Dermis blood vessel endothelial cell (primary cell): ENCODE results near the gene ALDH1B1. TPM values are rescaled to one million over a fixed set of nuclear protein-coding genes. Genes with fewer than 3 reads are reported as not detected.

Source experiments
- DNase-seq: peaks from one replicate; pipeline ENCODE4 v3.0.0; 2010
- total RNA-seq: library from RNA; depleted of rRNA; stranded (reverse); fragments of >200 nt; gene quantifications from 2 replicates; pipeline ENCODE4 v1.2.3, GENCODE V29; 2014

Gene ALDH1B1
- total RNA-seq, 1 donor from 2014 or later = 12.1 TPM

- DNase-seq = peak; percentile 43
Measured at GRCh38 chr9:38417003-38417945, 24.8 kb downstream of the ALDH1B1 start.

DNA sequence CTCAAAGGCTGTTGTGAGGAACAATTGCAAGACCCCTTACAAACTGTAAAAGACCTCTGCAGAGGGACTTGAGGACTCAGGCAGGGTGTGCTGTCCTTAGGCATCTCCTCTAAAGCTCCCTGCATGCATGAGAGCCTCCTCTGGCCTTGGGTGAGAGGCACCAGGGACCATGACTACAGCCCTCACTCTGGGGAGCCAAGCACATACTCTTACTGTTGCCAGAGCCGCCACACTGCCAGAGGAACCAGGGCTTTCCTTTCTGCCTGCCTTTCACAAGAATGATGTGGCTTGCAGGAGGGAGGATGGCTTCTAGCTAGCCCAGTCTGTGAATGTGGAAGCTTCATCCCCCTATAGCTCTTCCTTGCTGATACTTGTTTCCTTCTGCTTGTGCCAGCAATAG, 25.9 kb downstream of the ALDH1B1 start:
- DNase-seq = no peak

GRCh38 chr9:38419181-38419580, 26.7 kb downstream of the ALDH1B1 start:
- DNase-seq = no peak

GRCh38 chr9:38421498-38422211, 29.2 kb downstream of the ALDH1B1 start:
- no peak for DNase-seq

DNA sequence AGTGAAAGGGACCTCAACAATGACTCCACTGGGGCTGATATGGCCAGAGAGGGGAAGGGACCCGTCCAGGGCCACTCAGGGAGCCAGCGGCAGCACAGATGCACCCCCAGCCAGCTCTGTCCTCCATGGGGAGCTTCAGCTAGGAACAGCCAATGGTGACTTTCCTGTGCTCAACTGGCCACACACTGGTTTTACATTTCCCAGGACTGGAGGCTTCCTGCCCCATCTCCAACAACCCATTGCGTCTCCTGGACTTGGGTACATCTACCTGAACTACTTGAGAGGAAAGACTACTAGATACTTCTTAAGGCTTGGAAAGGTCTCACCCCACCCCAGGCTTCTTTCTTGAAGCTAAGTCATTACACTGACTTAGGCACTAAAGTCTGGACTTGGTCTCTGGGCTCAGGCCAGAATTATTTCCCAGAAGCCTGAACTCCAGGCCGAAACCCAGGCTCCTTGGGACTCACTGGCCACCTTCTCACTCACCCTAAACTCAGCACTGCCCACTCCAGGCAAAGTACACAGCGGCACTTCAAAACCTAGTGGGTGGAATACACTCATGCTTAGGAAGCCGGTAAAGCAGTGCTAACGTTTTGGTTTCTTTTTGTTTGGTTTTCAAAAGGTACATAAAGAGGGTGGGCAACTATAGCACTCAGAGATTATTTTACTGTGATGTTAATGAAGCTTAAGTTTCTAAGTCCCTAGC, 30.2 kb downstream of the ALDH1B1 start:
- no peak for DNase-seq

GRCh38 chr9:38423273-38423972, 30.9 kb downstream of the ALDH1B1 start:
- DNase-seq = no peak

DNA sequence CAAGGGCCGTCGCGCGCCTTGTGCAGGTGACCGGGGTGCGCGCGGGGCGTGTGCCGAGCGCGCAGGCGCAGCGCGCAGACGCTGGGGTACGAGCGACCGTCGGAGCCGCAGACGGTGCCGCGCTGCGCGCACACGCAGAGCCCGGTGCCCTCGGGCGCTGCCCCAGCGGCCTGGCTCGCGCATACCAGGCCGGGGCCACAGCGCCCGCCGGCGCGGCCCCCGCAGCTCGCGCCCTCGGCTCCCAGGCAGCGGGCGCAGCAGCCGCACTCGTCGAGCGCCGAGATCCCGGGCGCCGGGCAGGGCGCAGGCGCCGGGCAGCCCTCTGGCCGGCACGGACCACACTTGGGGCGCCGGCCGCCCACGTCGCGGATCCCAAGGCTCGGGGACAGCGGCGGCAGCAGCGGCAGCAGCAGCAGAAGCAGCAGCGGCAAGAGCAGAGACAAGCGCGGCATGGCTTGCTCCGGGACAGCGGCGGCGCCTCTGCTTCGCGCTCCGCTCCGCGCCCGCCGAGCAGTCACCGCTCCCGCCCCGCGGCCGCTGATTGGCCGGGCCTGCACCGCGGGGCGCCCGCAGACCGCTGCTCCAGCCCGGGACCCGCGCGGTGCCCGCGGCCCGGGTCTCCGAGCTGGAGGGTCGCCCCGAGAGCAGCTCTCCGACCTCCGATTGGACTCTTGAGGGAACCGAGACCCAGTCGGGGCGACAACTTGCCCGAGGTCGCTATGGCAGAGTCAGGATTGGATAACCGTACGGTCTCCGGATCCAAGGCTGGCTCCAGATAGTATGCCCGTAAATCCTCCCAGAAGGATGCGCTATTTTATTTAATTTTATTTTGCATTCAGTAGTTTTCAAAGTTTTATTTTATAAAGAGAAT, 31.7 kb downstream of the ALDH1B1 start, which contains the start of gene IGFBPL1:
IGFBPL1 (minus strand) TSS at position 482 of the 871 bp plus-strand sequence; CDS start at position 452, 30 bp downstream.
- peak; percentile 33 for DNase-seq

DNA sequence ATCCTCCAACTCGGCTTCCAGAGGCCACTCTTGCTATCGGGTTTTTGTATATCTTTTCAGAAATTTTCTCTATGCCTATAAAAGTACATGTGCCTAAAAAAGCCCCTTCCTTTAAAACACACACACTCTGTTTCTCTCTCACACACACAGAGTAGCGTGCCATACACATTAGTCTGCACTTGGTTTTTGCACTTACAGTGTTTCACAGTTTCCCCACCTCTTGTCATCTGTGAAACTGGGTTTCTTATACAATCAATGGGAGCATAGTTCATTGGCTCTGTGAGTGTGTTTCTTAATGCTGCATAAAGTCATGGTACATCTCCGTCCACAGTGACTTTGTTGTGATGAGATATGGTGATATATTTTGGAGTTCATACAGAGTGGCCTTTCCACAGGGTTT, 32.4 kb downstream of the ALDH1B1 start:
- no peak for DNase-seq

- no peak for DNase-seq
Measured at GRCh38 chr9:38428062-38428461, 35.6 kb downstream of the ALDH1B1 start.

GRCh38 chr9:38431116-38431515, 38.6 kb downstream of the ALDH1B1 start:
- DNase-seq = no peak

- peak; percentile 70 for DNase-seq
Measured at GRCh38 chr9:38432922-38433510, 40.5 kb downstream of the ALDH1B1 start.

DNA sequence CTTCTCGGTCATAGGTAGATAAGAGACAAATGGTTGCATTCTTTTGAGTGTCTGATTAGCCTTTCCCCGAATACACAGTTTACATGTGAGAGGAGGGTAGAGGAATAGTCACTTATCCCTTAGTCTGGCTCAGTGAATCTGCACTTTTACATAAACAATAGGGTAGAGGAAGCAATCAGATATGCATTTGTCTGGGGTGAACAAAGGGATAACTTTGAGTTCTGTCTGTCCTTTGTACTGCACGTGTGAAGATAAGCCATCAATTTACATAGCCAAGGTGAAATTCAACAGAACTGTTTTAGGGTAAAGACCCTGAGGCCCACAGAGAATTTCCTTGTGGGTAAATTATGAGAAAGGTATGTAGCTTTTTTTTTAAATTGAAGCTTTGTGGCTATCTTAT, 41.9 kb downstream of the ALDH1B1 start:
- DNase-seq = no peak

- no peak for DNase-seq
Measured at GRCh38 chr9:38434853-38435252, 42.4 kb downstream of the ALDH1B1 start.

GRCh38 chr9:38435521-38435920, 43.0 kb downstream of the ALDH1B1 start:
- no peak for DNase-seq

DNA sequence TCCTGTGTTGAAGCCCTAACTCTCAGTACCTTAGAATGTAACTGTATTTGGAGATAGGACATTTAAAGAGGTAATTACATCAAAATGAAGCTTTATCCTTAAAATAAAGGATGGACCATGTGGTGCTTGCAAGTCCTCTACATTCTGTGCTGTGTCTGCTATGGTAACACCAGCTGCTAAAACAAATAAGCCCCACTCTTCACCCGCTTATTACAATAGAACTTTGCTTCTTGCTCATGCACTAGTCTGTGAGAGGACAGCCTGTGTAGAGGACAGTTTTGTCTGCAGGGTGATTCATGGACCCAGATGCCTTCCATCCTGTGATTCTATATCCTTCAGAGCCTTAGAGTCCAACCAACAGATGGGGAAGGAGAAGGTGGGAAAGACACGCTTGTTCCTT, 44.2 kb downstream of the ALDH1B1 start:
- DNase-seq = no peak

- DNase-seq = no peak
Measured at GRCh38 chr9:38437193-38437823, 44.8 kb downstream of the ALDH1B1 start.

DNA sequence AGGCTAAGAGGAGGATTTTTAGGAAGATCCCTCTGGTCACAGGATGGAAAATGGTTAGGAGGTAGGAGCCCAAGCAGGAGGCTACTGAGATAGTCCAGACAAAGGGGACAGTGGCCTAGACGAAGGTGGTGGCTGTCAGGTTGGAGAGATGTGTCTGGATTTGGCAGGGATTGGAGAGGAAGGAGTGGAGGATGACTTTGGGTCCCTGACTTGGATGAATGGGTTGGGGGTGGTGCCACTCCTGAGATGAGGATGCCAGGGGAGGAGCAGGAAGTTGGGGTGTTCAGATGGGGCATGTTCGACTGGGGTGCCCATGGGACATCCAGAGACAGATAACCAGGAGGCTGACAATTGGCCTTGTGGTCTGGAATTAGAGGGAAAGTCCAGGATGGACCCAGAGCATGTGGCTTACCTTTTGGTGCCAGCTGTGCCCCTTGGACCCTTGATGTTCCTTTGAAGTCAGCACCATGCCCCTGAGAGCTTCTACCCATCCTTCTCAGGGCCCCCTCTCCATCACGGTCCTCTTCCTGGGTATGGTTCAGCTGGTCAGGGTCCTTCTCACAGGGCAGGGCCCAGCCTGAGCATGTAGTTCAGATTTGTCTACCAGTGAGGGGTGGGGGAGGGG, 46.9 kb downstream of the ALDH1B1 start:
- no peak for DNase-seq

DNA sequence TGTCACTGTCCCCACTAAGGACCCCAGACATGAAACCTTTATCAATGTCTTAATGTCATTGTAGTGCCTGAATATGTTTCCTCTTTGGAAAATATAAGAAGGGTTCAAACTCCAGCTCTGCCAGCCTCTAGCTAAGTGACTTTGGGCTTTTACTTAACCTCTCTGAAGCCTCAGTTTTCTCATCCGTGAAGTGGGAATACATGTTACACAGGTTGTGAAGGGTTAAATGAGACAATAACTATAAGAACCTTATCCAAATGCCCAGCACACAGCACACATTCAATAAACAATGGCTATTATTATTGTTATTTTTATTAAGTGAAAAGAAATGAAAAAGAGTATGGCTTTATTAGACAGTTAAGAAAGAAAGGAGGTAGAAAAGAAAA, 47.4 kb downstream of the ALDH1B1 start:
- DNase-seq = no peak

DNA sequence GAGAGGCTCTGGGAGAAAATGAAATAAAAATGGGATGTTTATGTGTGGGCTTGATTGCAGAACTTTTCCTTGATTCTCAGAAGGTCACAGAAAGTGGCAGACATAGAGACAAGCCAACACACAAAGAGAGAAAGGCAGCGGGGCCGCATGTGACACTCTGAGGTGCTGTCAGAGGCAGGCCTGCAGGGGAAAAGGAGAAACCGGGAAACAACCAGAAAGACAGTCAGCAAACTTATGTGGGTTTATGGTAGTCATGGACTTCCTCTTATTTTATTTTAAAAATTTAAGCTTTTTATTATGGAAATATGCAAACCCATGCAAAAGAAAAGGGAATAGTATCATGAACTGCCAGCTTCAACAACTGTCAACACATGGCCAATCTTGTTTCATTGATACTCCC, 48.0 kb downstream of the ALDH1B1 start:
- no peak for DNase-seq
